H1 (cell line): ENCODE measurements around the gene RAB36. TPM values are rescaled to one million over a fixed set of nuclear protein-coding genes. Genes with fewer than 3 reads are reported as not detected.

Experiments used
- CTCF ChIA-PET: fragments of 300-600 bp; sonication (Branson Sonifier 250); formaldehyde crosslinking; loops from one replicate; lab custom pipeline; 2021; ENCODE audit not compliant: partially characterized antibody; lab: Charles Lee
- POLR2A ChIA-PET: fragments of 300-600 bp; sonication (Branson Sonifier 250); formaldehyde crosslinking; loops from one replicate; lab custom pipeline; 2021; ENCODE audit warnings: inconsistent platforms; ENCODE audit not compliant: partially characterized antibody; lab: Charles Lee
- DNase-seq, 2 experiments: peaks; one replicate each; pipeline versions ENCODE4 v3.0.0 to v3.0.0-alpha.2; 2010 to 2022; ENCODE audit warnings: low spot score in 2 of 2, low read depth in 1 of 2, mixed read lengths in 1 of 2
- FAIRE-seq: peaks from 2 replicates; lab custom pipeline; 2011; peaks lifted over from hg19 to GRCh38; lab: Jason Lieb, UNC
- H2AFZ ChIP-seq: 2 replicates; pipeline ENCODE4 v1.8.1; 2012; ENCODE audit warnings: low read length, inconsistent platforms
- H2AK5ac ChIP-seq: 2 replicates; pipeline ENCODE4 v1.6.1; 2013; ENCODE audit warnings: low read depth, low read length
- H2BK120ac ChIP-seq: replicated peaks from 2 replicates; pipeline ENCODE3; 2013; ENCODE audit warnings: low read depth, low read length, inconsistent platforms
- H2BK12ac ChIP-seq: 2 replicates; pipeline ENCODE4 v1.6.1; 2013; ENCODE audit warnings: low read depth, low read length
- H2BK15ac ChIP-seq: 2 replicates; pipeline ENCODE4 v1.6.1; 2013; ENCODE audit warnings: low read length
- H2BK20ac ChIP-seq: 2 replicates; pipeline ENCODE4 v1.6.1; 2013; ENCODE audit warnings: low read length
- H2BK5ac ChIP-seq: 2 replicates; pipeline ENCODE4 v1.6.1; 2013; ENCODE audit warnings: low read depth, low read length
- H3K14ac ChIP-seq: 2 replicates; pipeline ENCODE4 v1.6.1; 2013; ENCODE audit warnings: inconsistent platforms; ENCODE audit not compliant: insufficient read length
- H3K18ac ChIP-seq: 2 replicates; pipeline ENCODE4 v1.6.1; 2013; ENCODE audit warnings: low read length; ENCODE audit errors: extremely low read depth
- H3K23ac ChIP-seq: 2 replicates; pipeline ENCODE4 v1.6.1; 2013; ENCODE audit warnings: inconsistent platforms; ENCODE audit not compliant: insufficient read length
- H3K23me2 ChIP-seq: 2 replicates; pipeline ENCODE4 v1.6.1; 2013; ENCODE audit warnings: low read depth, low read length
- H3K27ac ChIP-seq: 2 replicates; pipeline ENCODE4 v1.6.1; 2011; ENCODE audit warnings: low read depth, low read length, inconsistent platforms
- H3K27me3 ChIP-seq, 4 experiments: replicated peaks in 1 of 4; 1 replicate in 1 of 4; 2 replicates in 3 of 4; pipeline versions ENCODE4 v1.6.1 to v1.8.1; 2011 to 2013; ENCODE audit warnings: low read length in 3 of 4, mild to moderate bottlenecking in 3 of 4, inconsistent platforms in 2 of 4, mixed read lengths in 2 of 4, moderate library complexity in 1 of 4; ENCODE audit not compliant: control insufficient read depth in 3 of 4, insufficient read depth in 3 of 4; ENCODE audit errors: extremely low read depth in 1 of 4
- H3K36me3 ChIP-seq, 4 experiments: 2 replicates each; pipeline versions ENCODE4 v1.6.1 to v1.8.1; 2011 to 2013; ENCODE audit warnings: mild to moderate bottlenecking in 4 of 4, low read length in 3 of 4, moderate library complexity in 2 of 4, control low read depth in 1 of 4, inconsistent platforms in 1 of 4; ENCODE audit not compliant: insufficient read depth in 4 of 4, control insufficient read depth in 2 of 4
- H3K4ac ChIP-seq: replicated peaks from 2 replicates; pipeline ENCODE3; 2013; ENCODE audit warnings: low read length, low read depth, mixed read lengths, inconsistent platforms; ENCODE audit not compliant: insufficient read length
- H3K4me1 ChIP-seq, 4 experiments: replicated peaks in 1 of 4; 1 replicate in 1 of 4; 2 replicates in 3 of 4; pipeline versions ENCODE4 v1.6.1 to v1.8.1; 2011 to 2013; ENCODE audit warnings: low read length in 3 of 4, inconsistent platforms in 2 of 4, mixed read lengths in 1 of 4; ENCODE audit not compliant: insufficient read depth in 4 of 4, control insufficient read depth in 3 of 4
- H3K4me2 ChIP-seq, 2 experiments: 2 replicates each; pipeline versions ENCODE4 v1.6.1 to v1.8.1; 2011 to 2013; ENCODE audit warnings: low read depth in 2 of 2, low read length in 2 of 2, control low read depth in 1 of 2, inconsistent platforms in 1 of 2, mild to moderate bottlenecking in 1 of 2; ENCODE audit not compliant: insufficient read depth in 1 of 2
- H3K4me3 ChIP-seq, 4 experiments: fragments of 200-600, 300-600 bp in 1 of 4; sonication (generic), shearing (Covaris generic), sonication (Bioruptor Twin) in 1 of 4; 2 replicates each; pipeline versions ENCODE4 v1.5.1 to v1.8.1; 2011 to 2016; ENCODE audit warnings: low read length in 4 of 4, low read depth in 3 of 4, control low read depth in 2 of 4, inconsistent platforms in 2 of 4, mild to moderate bottlenecking in 2 of 4, mixed read lengths in 1 of 4, moderate library complexity in 1 of 4; ENCODE audit not compliant: insufficient read depth in 2 of 4; ENCODE audit errors: extremely low read depth in 1 of 4
- H3K56ac ChIP-seq: replicated peaks from 2 replicates; pipeline ENCODE3; 2013; ENCODE audit warnings: low read depth, mild to moderate bottlenecking, mixed read lengths, low read length, inconsistent platforms; ENCODE audit not compliant: insufficient read length
- H3K79me1 ChIP-seq: 2 replicates; pipeline ENCODE4 v1.6.1; 2013; ENCODE audit warnings: low read depth, low read length, control low read depth
- H3K79me2 ChIP-seq, 2 experiments: 2 replicates each; pipeline versions ENCODE4 v1.6.1 to v1.8.1; 2012 to 2013; ENCODE audit warnings: low read length in 2 of 2, mild to moderate bottlenecking in 2 of 2, inconsistent platforms in 1 of 2; ENCODE audit not compliant: insufficient read depth in 2 of 2, control insufficient read depth in 1 of 2
- H3K9ac ChIP-seq, 4 experiments: replicated peaks in 1 of 4; 1 replicate in 1 of 4; 2 replicates in 3 of 4; pipeline versions ENCODE4 v1.6.1 to v1.8.1; 2011 to 2013; ENCODE audit warnings: low read depth in 3 of 4, low read length in 3 of 4, control low read depth in 2 of 4, mild to moderate bottlenecking in 2 of 4, moderate library complexity in 2 of 4, inconsistent platforms in 1 of 4; ENCODE audit errors: extremely low read depth in 1 of 4
- H3K9me3 ChIP-seq, 2 experiments: 2 replicates each; pipeline versions ENCODE4 v1.6.1 to v1.8.1; 2012 to 2013; ENCODE audit warnings: mild to moderate bottlenecking in 2 of 2, moderate library complexity in 2 of 2, control low read depth in 1 of 2, inconsistent platforms in 1 of 2, low read depth in 1 of 2, low read length in 1 of 2, mixed read lengths in 1 of 2; ENCODE audit not compliant: insufficient read depth in 2 of 2
- H4K20me1 ChIP-seq, 2 experiments: replicated peaks in 1 of 2; 2 replicates each; pipeline versions ENCODE3 to v1.8.1; 2011 to 2013; ENCODE audit warnings: inconsistent platforms in 2 of 2, low read length in 2 of 2, mild to moderate bottlenecking in 1 of 2; ENCODE audit not compliant: insufficient read depth in 2 of 2, control insufficient read depth in 1 of 2
- H4K5ac ChIP-seq: 2 replicates; pipeline ENCODE4 v1.6.1; 2013; ENCODE audit warnings: low read length, low read depth, mixed read lengths, inconsistent platforms; ENCODE audit not compliant: insufficient read length
- H4K8ac ChIP-seq: 2 replicates; pipeline ENCODE4 v1.8.0; 2013; ENCODE audit warnings: mild to moderate bottlenecking, moderate library complexity, low read length, inconsistent platforms; ENCODE audit not compliant: insufficient read depth; ENCODE audit errors: extremely low read depth
- H4K91ac ChIP-seq: replicated peaks from 2 replicates; pipeline ENCODE3; 2013; ENCODE audit warnings: low read length, mixed read lengths, inconsistent platforms; ENCODE audit not compliant: insufficient read length
- CREB1 ChIP-seq: IDR thresholded peaks from 2 replicates; pipeline ENCODE4 v1.6.1; 2012; ENCODE audit warnings: inconsistent platforms
- CTBP2 ChIP-seq: IDR thresholded peaks from 2 replicates; pipeline ENCODE4 v1.7.0; 2011; ENCODE audit warnings: borderline replicate concordance, mild to moderate bottlenecking, moderate library complexity, mixed read lengths, low read length; ENCODE audit not compliant: insufficient read depth, insufficient read length
- EZH2 ChIP-seq: fragments of 200-600 bp; sonication (generic); IDR thresholded peaks from 2 replicates; pipeline ENCODE4 v1.7.1; 2012; ENCODE audit warnings: low read depth, mild to moderate bottlenecking, moderate library complexity, low read length, inconsistent platforms; ENCODE audit not compliant: severe bottlenecking
- GTF2F1 ChIP-seq: IDR thresholded peaks from 2 replicates; pipeline ENCODE4 v1.6.1; 2012; ENCODE audit warnings: low read depth, low read length, improper control_type of control experiment, borderline replicate concordance
- HDAC2 ChIP-seq, 2 experiments: fragments of 300-600 bp in 1 of 2; sonication (generic) in 1 of 2; IDR thresholded peaks; 2 replicates each; pipeline ENCODE4 v1.6.1; 2011 to 2012; ENCODE audit warnings: low read depth in 2 of 2, low read length in 2 of 2, mild to moderate bottlenecking in 2 of 2, moderate library complexity in 2 of 2, borderline replicate concordance in 1 of 2, inconsistent platforms in 1 of 2
- JUND ChIP-seq: IDR thresholded peaks from 2 replicates; pipeline ENCODE4 v1.6.1; 2011; ENCODE audit warnings: mild to moderate bottlenecking, improper control_type of control experiment, low read length
- SIN3A ChIP-seq, 2 experiments: IDR thresholded peaks in 1 of 2; conservative IDR thresholded peaks in 1 of 2; 2 replicates each; pipeline ENCODE4 v1.6.1; 2011 to 2012; ENCODE audit warnings: low read length in 2 of 2, improper control_type of control experiment in 1 of 2, low read depth in 1 of 2, mild to moderate bottlenecking in 1 of 2
- SUZ12 ChIP-seq: fragments of 200-600 bp; sonication (generic); IDR thresholded peaks from 2 replicates; pipeline ENCODE4 v1.6.1; 2012; ENCODE audit warnings: mild to moderate bottlenecking, inconsistent platforms, low read length, moderate library complexity, mixed read lengths
- TEAD4 ChIP-seq: IDR thresholded peaks from 2 replicates; pipeline ENCODE4 v1.6.1; 2012; ENCODE audit warnings: low read depth, low read length, inconsistent platforms, mixed read lengths
- YY1 ChIP-seq: IDR thresholded peaks from 2 replicates; pipeline ENCODE4 v1.6.1; 2011; ENCODE audit warnings: low read depth, mild to moderate bottlenecking, low read length
- WGBS, 2 experiments: shearing (Covaris generic) in 1 of 2; methylation state at CpG; one replicate each; pipeline versions ENCODE4 v1.1.6 to v1.1.7; 2013 to 2015; ENCODE audit warnings: low lambda C conversion rate in 2 of 2, mixed read lengths in 2 of 2, inconsistent platforms in 1 of 2, low coverage in 1 of 2, missing lambda C conversion rate in 1 of 2; ENCODE audit not compliant: insufficient replicate concordance in 2 of 2, insufficient coverage in 1 of 2, insufficient read length in 1 of 2; ENCODE audit errors: extremely low coverage in 1 of 2, missing lambda C conversion rate in 1 of 2; 5-methylcytosine and 5-hydroxymethylcytosine counted together
- polyA plus RNA-seq, 7 experiments: library from polyadenylated mRNA; depleted of rRNA in 3 of 7; stranded (reverse) in 5 of 7; unstranded in 2 of 7; fragments of >200 nt in 5 of 7; fragments of 200-250 nt in 2 of 7; gene quantifications; 1 replicate in 5 of 7; 2 replicates in 1 of 7; 4 replicates in 1 of 7; pipeline versions ENCODE4 v1.2.1 to v1.2.3, GENCODE V29; 2011 to 2013; ENCODE audit warnings: missing spikeins in 2 of 7, mixed read lengths in 2 of 7
- total RNA-seq: library from RNA; stranded (reverse); fragmentation: NEBNext Ultra II Directional; extraction: Animal tissue kit (Norgen Biotek cat#: 25700); gene quantifications from 2 replicates; pipeline ENCODE4 v1.2.1, GENCODE V29; 2021
- TF ChIP-seq, protein P1 (sequence below), 3 experiments: IDR thresholded peaks; 1 replicate in 2 of 3; 2 replicates in 1 of 3; pipeline versions ENCODE4 v1.5.1 to v1.6.1; 2011; ENCODE audit warnings: low read length in 3 of 3, mild to moderate bottlenecking in 3 of 3, inconsistent platforms in 2 of 3, low read depth in 1 of 3, moderate library complexity in 1 of 3; ENCODE audit not compliant: insufficient read depth in 1 of 3; ENCODE audit errors: control extremely low read depth in 1 of 3

Gene RAB36
- total and polyA plus RNA-seq, 2 of the 8 experiments (the other 6 are each of a cell fraction or from before 2014, with no cell fraction given): 1.0 to 1.5 TPM

DNA sequence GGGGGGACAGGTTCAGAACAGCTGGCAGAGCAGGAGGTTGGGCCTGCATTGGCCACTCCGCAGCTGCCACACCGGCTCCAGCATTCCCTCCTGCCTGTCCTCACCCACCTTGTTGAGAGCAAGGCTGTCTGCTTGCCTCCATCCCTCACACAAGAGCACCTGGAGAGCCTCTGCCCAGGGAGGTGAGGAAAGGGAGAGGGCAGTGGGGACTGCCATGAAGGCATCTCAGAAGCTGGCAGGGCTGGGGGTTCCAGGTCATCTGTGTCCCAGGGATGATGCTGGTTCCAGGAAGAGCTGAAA is 30.6 kb upstream of the RAB36 start:
- Histone ChIP-seq H3K9ac (no peak overlapping the region), H3K4ac (no peak overlapping the region), H2AK5ac (no peak overlapping the region), H3K23me2 (no peaks in the 10 kb centered on the region), H2AFZ (no peak overlapping the region), H2BK120ac (no peak overlapping the region), H2BK5ac (no peak overlapping the region), H4K91ac (no peak overlapping the region), H3K4me2 (no peak overlapping the region), H3K9me3 (no peaks in the 10 kb centered on the region), H3K4me3 (no peak overlapping the region), H2BK15ac (no peak overlapping the region), H4K20me1 (peaks cover 8 to 19% of the 10 kb centered on the region in 2 experiments), H3K27me3 (peaks cover 0 to 3% (median 0%) of the 10 kb centered on the region in 4 experiments; a peak in 2 of 7 replicates), H3K79me2 (no peaks in the 10 kb centered on the region), H3K23ac (no peak overlapping the region), H4K8ac (no peak overlapping the region), H3K4me1 (peaks cover 0 to 10% (median 4%) of the 10 kb centered on the region in 4 experiments; a peak in 3 of 7 replicates), H3K14ac (no peak overlapping the region), H3K56ac (no peak overlapping the region), H2BK12ac (no peak overlapping the region), H3K18ac (no peak overlapping the region), H4K5ac (no peak overlapping the region), H3K36me3 (no peaks in the 10 kb centered on the region), H3K27ac (no peak overlapping the region), H2BK20ac (no peak overlapping the region), H3K79me1 (no peaks in the 10 kb centered on the region)
- POLR2A ChIA-PET: no interaction called here
- CTCF ChIA-PET: interaction anchor here (0.8 to 24.3 kb wide), 7 partner anchors 13 to 651 kb away, joined by 3 to 384 read pairs (median 4); no protein-coding TSS in a partner anchor
- no peak for FAIRE-seq
- WGBS, 2 experiments: 86% methylated on average over 2 of the region's 2 CpGs; no CpG with 5 or more reads in 1 of the 2 experiments
- no peak for DNase-seq
- TF ChIP-seq SUZ12 (no peak), GTF2F1 (no peak), TEAD4 (no peak), SIN3A (conservative IDR thresholded peaks at IDR 0.05 in 1 of 2, IDR thresholded peaks at IDR 0.05 in 1 of 2; ENCODE audit: low read depth in 1 of 2, low read length in 2 of 2) (no peak), YY1 (no peak), CTBP2 (no peak), HDAC2 (IDR thresholded peaks at IDR 0.05; ENCODE audit: borderline replicate concordance in 1 of 2, low read depth in 2 of 2, low read length in 2 of 2) (no peak), EZH2 (no peak), JUND (no peak), CREB1 (no peak)
- TF ChIP-seq, protein P1, sequence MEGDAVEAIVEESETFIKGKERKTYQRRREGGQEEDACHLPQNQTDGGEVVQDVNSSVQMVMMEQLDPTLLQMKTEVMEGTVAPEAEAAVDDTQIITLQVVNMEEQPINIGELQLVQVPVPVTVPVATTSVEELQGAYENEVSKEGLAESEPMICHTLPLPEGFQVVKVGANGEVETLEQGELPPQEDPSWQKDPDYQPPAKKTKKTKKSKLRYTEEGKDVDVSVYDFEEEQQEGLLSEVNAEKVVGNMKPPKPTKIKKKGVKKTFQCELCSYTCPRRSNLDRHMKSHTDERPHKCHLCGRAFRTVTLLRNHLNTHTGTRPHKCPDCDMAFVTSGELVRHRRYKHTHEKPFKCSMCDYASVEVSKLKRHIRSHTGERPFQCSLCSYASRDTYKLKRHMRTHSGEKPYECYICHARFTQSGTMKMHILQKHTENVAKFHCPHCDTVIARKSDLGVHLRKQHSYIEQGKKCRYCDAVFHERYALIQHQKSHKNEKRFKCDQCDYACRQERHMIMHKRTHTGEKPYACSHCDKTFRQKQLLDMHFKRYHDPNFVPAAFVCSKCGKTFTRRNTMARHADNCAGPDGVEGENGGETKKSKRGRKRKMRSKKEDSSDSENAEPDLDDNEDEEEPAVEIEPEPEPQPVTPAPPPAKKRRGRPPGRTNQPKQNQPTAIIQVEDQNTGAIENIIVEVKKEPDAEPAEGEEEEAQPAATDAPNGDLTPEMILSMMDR (IDR thresholded peaks at IDR 0.05; ENCODE audit: control extremely low read depth in 1 of 3, insufficient read depth in 1 of 3, low read depth in 1 of 3, low read length in 3 of 3): no peak
